ENCODE results near the gene KIF5B.

GRCh38 chr10:32047881-32048280 lies 8.3 kb downstream of the KIF5B start:
- no peak for TF ChIP-seq EZH2phosphoT487 (IDR thresholded peaks at IDR 0.05; ENCODE audit: borderline replicate concordance, low read length)
- TF ChIP-seq CTCF (conservative IDR thresholded peaks at IDR 0.05; ENCODE audit: low read depth, low read length): no peak

All from PC-3 (cell line).